ENCODE measurements around the gene CAMSAP2.
"Not testable (repeated sequence)": the region's sequence is repeated elsewhere in the genome, so short reads cannot be mapped to it uniquely, and the experiment has no call there.

CAMSAP2 gene

GRCh38 chr1:200731654-200732332, 6.9 kb upstream of the CAMSAP2 start:
- no peaks in the 10 kb centered on the region for H3K36me3 Mint-ChIP-seq
- H3K27me3 Mint-ChIP-seq, result no peaks in the 10 kb centered on the region
- no peaks in the 10 kb centered on the region for H3K9me3 Mint-ChIP-seq
- no peak overlapping the region for H3K4me3 Mint-ChIP-seq
- H3K27ac Mint-ChIP-seq, result no peak overlapping the region
- H3K4me1 Mint-ChIP-seq, result no peaks in the 10 kb centered on the region

- Mint-ChIP-seq H3K9me3 (no peaks in the 10 kb centered on the region), H3K27me3 (no peaks in the 10 kb centered on the region), H3K4me3 (no peak overlapping the region), H3K27ac (no peak overlapping the region), H3K4me1 (no peaks in the 10 kb centered on the region), H3K36me3 (no peaks in the 10 kb centered on the region)
These were observed 6.3 kb upstream of the CAMSAP2 start for GRCh38 chr1:200732438-200732837.

GRCh38 chr1:200733907-200734306, 4.8 kb upstream of the CAMSAP2 start:
- Mint-ChIP-seq H3K4me3 (no peak overlapping the region), H3K4me1 (peaks cover 12% of the 10 kb centered on the region), H3K27me3 (no peaks in the 10 kb centered on the region), H3K27ac (no peak overlapping the region), H3K9me3 (no peaks in the 10 kb centered on the region), H3K36me3 (no peaks in the 10 kb centered on the region)

- Mint-ChIP-seq H3K36me3 (no peaks in the 10 kb centered on the region), H3K9me3 (no peaks in the 10 kb centered on the region), H3K27me3 (no peaks in the 10 kb centered on the region), H3K4me1 (peaks cover 38% of the 10 kb centered on the region), H3K27ac (no peak overlapping the region), H3K4me3 (peak overlapping the region; percentile 95)
These were observed 924 bp upstream of the CAMSAP2 start for GRCh38 chr1:200737647-200738291.

GRCh38 chr1:200738949-200739651, 407 bp downstream of the CAMSAP2 start:
- no peaks in the 10 kb centered on the region for H3K36me3 Mint-ChIP-seq
- peak overlapping the region; percentile 95 for H3K27ac Mint-ChIP-seq
- H3K9me3 Mint-ChIP-seq, result no peaks in the 10 kb centered on the region
- H3K4me3 Mint-ChIP-seq, result peak overlapping the region; percentile 95
- peaks cover 48% of the 10 kb centered on the region for H3K4me1 Mint-ChIP-seq
- no peaks in the 10 kb centered on the region for H3K27me3 Mint-ChIP-seq

GRCh38 chr1:200739702-200740570, 1.2 kb downstream of the CAMSAP2 start:
- Mint-ChIP-seq H3K4me3 (peak overlapping the region; percentile 92), H3K9me3 (no peaks in the 10 kb centered on the region), H3K4me1 (peaks cover 56% of the 10 kb centered on the region), H3K27me3 (no peaks in the 10 kb centered on the region), H3K36me3 (no peaks in the 10 kb centered on the region), H3K27ac (peak overlapping the region; percentile 77)

GRCh38 chr1:200740571-200741208, 2.0 kb downstream of the CAMSAP2 start:
- peak overlapping the region; percentile 92 for H3K4me3 Mint-ChIP-seq
- no peaks in the 10 kb centered on the region for H3K36me3 Mint-ChIP-seq

GRCh38 chr1:200741551-200742207, 3.0 kb downstream of the CAMSAP2 start:
- Mint-ChIP-seq H3K27me3 (no peaks in the 10 kb centered on the region), H3K9me3 (no peaks in the 10 kb centered on the region), H3K36me3 (peaks cover 4% of the 10 kb centered on the region), H3K27ac (no peak overlapping the region), H3K4me1 (peaks cover 60% of the 10 kb centered on the region), H3K4me3 (peak overlapping the region; percentile 92)

More at GRCh38 chr1:200740571-200741208, 2.0 kb downstream of the CAMSAP2 start:
- Mint-ChIP-seq H3K27me3 (no peaks in the 10 kb centered on the region), H3K4me1 (peaks cover 56% of the 10 kb centered on the region), H3K27ac (no peak overlapping the region), H3K9me3 (no peaks in the 10 kb centered on the region)

GRCh38 chr1:200744143-200744542, 5.5 kb downstream of the CAMSAP2 start:
- H3K9me3 Mint-ChIP-seq, result no peaks in the 10 kb centered on the region
- H3K4me1 Mint-ChIP-seq, result peaks cover 55% of the 10 kb centered on the region
- no peak overlapping the region for H3K4me3 Mint-ChIP-seq
- H3K27me3 Mint-ChIP-seq, result no peaks in the 10 kb centered on the region
- peaks cover 5% of the 10 kb centered on the region for H3K36me3 Mint-ChIP-seq
- H3K27ac Mint-ChIP-seq, result no peak overlapping the region

- no peak overlapping the region for H3K27ac Mint-ChIP-seq
- peaks cover 9% of the 10 kb centered on the region for H3K36me3 Mint-ChIP-seq
- H3K27me3 Mint-ChIP-seq, result no peaks in the 10 kb centered on the region
- H3K4me3 Mint-ChIP-seq, result no peak overlapping the region
- H3K4me1 Mint-ChIP-seq, result peaks cover 25% of the 10 kb centered on the region
- H3K9me3 Mint-ChIP-seq, result no peaks in the 10 kb centered on the region
These were observed 10.4 kb downstream of the CAMSAP2 start for GRCh38 chr1:200749090-200749489.

- Mint-ChIP-seq H3K4me1 (peaks cover 18% of the 10 kb centered on the region), H3K36me3 (peaks cover 11% of the 10 kb centered on the region)
- H3K27me3 Mint-ChIP-seq, H3K9me3 Mint-ChIP-seq, H3K27ac Mint-ChIP-seq, H3K4me3 Mint-ChIP-seq: not testable (repeated sequence)
These were observed 12.1 kb downstream of the CAMSAP2 start for GRCh38 chr1:200750749-200751148.

GRCh38 chr1:200751717-200752116, 13.0 kb downstream of the CAMSAP2 start:
- H3K36me3 Mint-ChIP-seq, result peaks cover 7% of the 10 kb centered on the region
- no peaks in the 10 kb centered on the region for H3K27me3 Mint-ChIP-seq
- no peak overlapping the region for H3K4me3 Mint-ChIP-seq
- peaks cover 13% of the 10 kb centered on the region for H3K4me1 Mint-ChIP-seq
- H3K27ac Mint-ChIP-seq, result no peak overlapping the region
- H3K9me3 Mint-ChIP-seq, result no peaks in the 10 kb centered on the region

- H3K9me3 Mint-ChIP-seq, result no peaks in the 10 kb centered on the region
- no peaks in the 10 kb centered on the region for H3K27me3 Mint-ChIP-seq
- H3K27ac Mint-ChIP-seq, result no peak overlapping the region
- no peak overlapping the region for H3K4me3 Mint-ChIP-seq
- peaks cover 9% of the 10 kb centered on the region for H3K4me1 Mint-ChIP-seq
- peaks cover 5% of the 10 kb centered on the region for H3K36me3 Mint-ChIP-seq
These were observed 15.0 kb downstream of the CAMSAP2 start for GRCh38 chr1:200753650-200754198.

- H3K36me3 Mint-ChIP-seq, result peaks cover 5% of the 10 kb centered on the region
- no peak overlapping the region for H3K4me3 Mint-ChIP-seq
- H3K27ac Mint-ChIP-seq, result no peak overlapping the region
- H3K4me1 Mint-ChIP-seq, result peaks cover 9% of the 10 kb centered on the region
- H3K9me3 Mint-ChIP-seq, result no peaks in the 10 kb centered on the region
- no peaks in the 10 kb centered on the region for H3K27me3 Mint-ChIP-seq
These were observed 16.8 kb downstream of the CAMSAP2 start for GRCh38 chr1:200755456-200755855.
